ENCODE results near the gene C1orf226.

The C1orf226 gene

GRCh38 chr1:162366149-162366548, 15.4 kb upstream of the C1orf226 start:
- DNase-seq: no peak

- DNase-seq: no peak
Measured at GRCh38 chr1:162366671-162367070, 14.9 kb upstream of the C1orf226 start.

GRCh38 chr1:162367073-162367472, 14.5 kb upstream of the C1orf226 start:
- no peak for DNase-seq

GRCh38 chr1:162367772-162368171, 13.8 kb upstream of the C1orf226 start:
- no peak for DNase-seq

GRCh38 chr1:162368451-162368850, 13.1 kb upstream of the C1orf226 start:
- DNase-seq: no peak

GRCh38 chr1:162369571-162369970, 12.0 kb upstream of the C1orf226 start:
- no peak for DNase-seq

- peak in 1 of 3 experiments; percentile 76 for DNase-seq
Measured at GRCh38 chr1:162370161-162370560, 11.4 kb upstream of the C1orf226 start.

GRCh38 chr1:162370721-162371120, 10.8 kb upstream of the C1orf226 start:
- DNase-seq: no peak

- DNase-seq: no peak
Measured at GRCh38 chr1:162371611-162372010, 9.9 kb upstream of the C1orf226 start.

GRCh38 chr1:162372159-162373071, 9.1 kb upstream of the C1orf226 start:
- DNase-seq: no peak

- no peak for DNase-seq
Measured at GRCh38 chr1:162373072-162373427, 8.5 kb upstream of the C1orf226 start.

GRCh38 chr1:162373541-162374260, 7.8 kb upstream of the C1orf226 start:
- no peak for DNase-seq

- no peak for DNase-seq
Measured at GRCh38 chr1:162374406-162374805, 7.1 kb upstream of the C1orf226 start.

- DNase-seq: no peak
Measured at GRCh38 chr1:162375463-162375862, 6.1 kb upstream of the C1orf226 start.

GRCh38 chr1:162376691-162377090, 4.8 kb upstream of the C1orf226 start, which contains the start of gene SPATA46:
SPATA46 (minus strand) TSS chr1:162376854; CDS start chr1:162376790, 64 bp downstream.
- no peak for DNase-seq

GRCh38 chr1:162380061-162380846, 1.3 kb upstream of the C1orf226 start:
- DNase-seq: no peak

- DNase-seq: no peak
Measured at GRCh38 chr1:162381941-162382750, 618 bp downstream of the C1orf226 start.

- DNase-seq: no peak
Measured at GRCh38 chr1:162383091-162383490, 1.6 kb downstream of the C1orf226 start.

- no peak for DNase-seq
Measured at GRCh38 chr1:162383516-162383915, 2.0 kb downstream of the C1orf226 start.

- no peak for DNase-seq
Measured at GRCh38 chr1:162384116-162384515, 2.6 kb downstream of the C1orf226 start.

GRCh38 chr1:162384601-162385279, 3.2 kb downstream of the C1orf226 start:
- DNase-seq: no peak

- no peak for DNase-seq
Measured at GRCh38 chr1:162385280-162385623, 3.7 kb downstream of the C1orf226 start.

Data from NCI-H1417 (cell line).